Colon (tissue), 2 donors: ENCODE data around the gene GLDC.
"Not testable (repeated sequence)": the region's sequence is repeated elsewhere in the genome, so short reads cannot be mapped to it uniquely, and the experiment has no call there.

Experiments used
- FAIRE-seq: peaks from 2 replicates; lab custom pipeline; 2012; peaks lifted over from hg19 to GRCh38; lab: Jason Lieb, UNC
- donor health status: control.
- donor health status: control.

GLDC gene

GRCh38 chr9:6645355-6646292, at the start of gene GLDC:
Gene GLDC (minus strand): TSS chr9:6645729. CDS start chr9:6645499, 230 bp downstream.
- no peak for FAIRE-seq

- no peak for FAIRE-seq
These were observed 47.4 kb upstream of the GLDC start for GRCh38 chr9:6692881-6693361.

- no peak for FAIRE-seq
These were observed 46.9 kb upstream of the GLDC start for GRCh38 chr9:6692433-6692832.

- FAIRE-seq = not testable (repeated sequence)
These were observed 45.1 kb upstream of the GLDC start for GRCh38 chr9:6690675-6691070.

- no peak for FAIRE-seq
These were observed 44.6 kb upstream of the GLDC start for GRCh38 chr9:6689893-6690674.

GRCh38 chr9:6687180-6687579, 41.7 kb upstream of the GLDC start:
- FAIRE-seq = no peak

- no peak for FAIRE-seq
These were observed 40.9 kb upstream of the GLDC start for GRCh38 chr9:6686396-6686795.

GRCh38 chr9:6681957-6682501, 36.5 kb upstream of the GLDC start:
- FAIRE-seq = no peak

GRCh38 chr9:6681147-6681956, 35.8 kb upstream of the GLDC start:
- FAIRE-seq = no peak

- FAIRE-seq = no peak
These were observed 35.2 kb upstream of the GLDC start for GRCh38 chr9:6680797-6681146.

- FAIRE-seq = no peak
These were observed 32.3 kb upstream of the GLDC start for GRCh38 chr9:6677803-6678202.

GRCh38 chr9:6676254-6676921, 30.9 kb upstream of the GLDC start:
- FAIRE-seq = no peak

- FAIRE-seq = no peak
These were observed 29.7 kb upstream of the GLDC start for GRCh38 chr9:6675268-6675667.

GRCh38 chr9:6673326-6674025, 27.9 kb upstream of the GLDC start:
- FAIRE-seq = no peak

- no peak for FAIRE-seq
These were observed 26.6 kb upstream of the GLDC start for GRCh38 chr9:6672118-6672517.

- no peak for FAIRE-seq
These were observed 25.9 kb upstream of the GLDC start for GRCh38 chr9:6671416-6671815.

GRCh38 chr9:6669881-6670280, 24.4 kb upstream of the GLDC start:
- FAIRE-seq = no peak

- no peak for FAIRE-seq
These were observed 22.2 kb upstream of the GLDC start for GRCh38 chr9:6667633-6668280.

GRCh38 chr9:6667080-6667479, 21.6 kb upstream of the GLDC start:
- no peak for FAIRE-seq

GRCh38 chr9:6665628-6666027, 20.1 kb upstream of the GLDC start:
- FAIRE-seq = no peak
